Ishikawa (cell line): ENCODE data around the gene HNRNPL.

Experiments used
- CEBPB ChIP-seq: IDR thresholded peaks from 2 replicates; pipeline ENCODE4 v1.6.1; 2012
- CREB1 ChIP-seq: IDR thresholded peaks from 2 replicates; pipeline ENCODE4 v1.6.1; 2012; ENCODE audit warnings: low read depth
- EGR1 ChIP-seq: IDR thresholded peaks from 2 replicates; pipeline ENCODE4 v1.6.1; 2012
- EP300 ChIP-seq: IDR thresholded peaks from 2 replicates; pipeline ENCODE4 v1.6.1; 2012; ENCODE audit warnings: borderline replicate concordance
- RAD21 ChIP-seq: IDR thresholded peaks from 2 replicates; pipeline ENCODE4 v1.6.1; 2012; ENCODE audit warnings: low read depth
- TAF1 ChIP-seq: IDR thresholded peaks from 2 replicates; pipeline ENCODE4 v1.6.1; 2012; ENCODE audit warnings: low read depth, mild to moderate bottlenecking
- TCF12 ChIP-seq: IDR thresholded peaks from 2 replicates; pipeline ENCODE4 v1.6.1; 2012; ENCODE audit warnings: low read depth
- TEAD4 ChIP-seq: IDR thresholded peaks from 2 replicates; pipeline ENCODE4 v1.6.1; 2012
- YY1 ChIP-seq: IDR thresholded peaks from 2 replicates; pipeline ENCODE4 v1.6.1; 2012; ENCODE audit warnings: low read depth
- ZBTB7A ChIP-seq: IDR thresholded peaks from 2 replicates; pipeline ENCODE4 v1.6.1; 2012; ENCODE audit warnings: low read depth
- TF ChIP-seq, protein P1 (sequence below): IDR thresholded peaks from 2 replicates; pipeline ENCODE4 v1.6.1; 2012; ENCODE audit warnings: low read depth, mild to moderate bottlenecking
- TF ChIP-seq, protein P2 (sequence below): IDR thresholded peaks from 2 replicates; pipeline ENCODE4 v1.6.1; 2012
- TF ChIP-seq, protein P3 (sequence below): IDR thresholded peaks from 2 replicates; pipeline ENCODE4 v1.6.1; 2012

DNA sequence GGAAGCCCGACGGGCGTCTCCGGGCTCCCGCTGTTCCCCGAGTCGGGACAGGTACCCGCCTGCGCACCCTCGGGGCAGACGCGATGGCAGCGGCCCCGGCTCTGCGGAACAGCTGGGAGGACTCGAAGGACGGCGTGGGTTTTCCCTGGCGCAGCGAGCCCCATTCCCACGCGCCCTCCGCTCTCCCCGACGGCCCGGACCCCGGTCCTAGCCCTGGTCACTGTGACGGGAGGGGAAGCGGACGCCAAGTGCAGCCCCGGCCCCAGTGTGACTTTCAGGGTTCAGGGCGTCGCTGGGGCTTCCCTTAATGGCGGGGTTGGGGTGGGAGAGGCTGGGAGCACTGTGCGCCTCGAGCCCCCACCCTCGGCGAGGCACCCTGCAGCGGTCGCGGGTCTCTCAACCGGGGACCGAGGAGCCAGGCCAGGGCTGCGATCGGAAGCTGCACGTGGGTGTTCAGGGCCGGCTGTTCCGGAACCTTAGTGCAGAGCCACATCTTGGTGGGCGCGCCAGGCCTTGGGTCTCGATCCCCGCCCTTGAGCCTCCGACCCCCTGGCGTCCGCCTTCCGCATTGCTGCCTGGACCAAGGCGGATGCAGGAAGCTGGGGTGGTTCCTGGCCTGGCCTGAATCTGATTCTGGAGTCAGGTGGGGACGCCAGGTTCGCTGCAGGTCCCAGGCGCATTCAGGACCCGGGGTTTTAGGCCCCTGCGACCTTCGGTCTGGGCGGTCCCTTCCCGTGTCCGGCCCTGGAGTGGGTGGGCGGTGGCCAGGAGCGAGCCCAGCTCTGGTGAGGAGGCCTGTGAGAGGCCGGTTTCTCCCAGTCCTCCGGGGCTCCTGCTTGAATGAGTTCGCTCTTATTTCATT lies 57.3 kb downstream of the HNRNPL start:
- TF ChIP-seq CEBPB (no peak), RAD21 (no peak), YY1 (no peak), CREB1 (no peak), TCF12 (no peak), TAF1 (no peak), EP300 (no peak), TEAD4 (no peak), EGR1 (no peak), ZBTB7A (no peak)
- TF ChIP-seq, protein P1, sequence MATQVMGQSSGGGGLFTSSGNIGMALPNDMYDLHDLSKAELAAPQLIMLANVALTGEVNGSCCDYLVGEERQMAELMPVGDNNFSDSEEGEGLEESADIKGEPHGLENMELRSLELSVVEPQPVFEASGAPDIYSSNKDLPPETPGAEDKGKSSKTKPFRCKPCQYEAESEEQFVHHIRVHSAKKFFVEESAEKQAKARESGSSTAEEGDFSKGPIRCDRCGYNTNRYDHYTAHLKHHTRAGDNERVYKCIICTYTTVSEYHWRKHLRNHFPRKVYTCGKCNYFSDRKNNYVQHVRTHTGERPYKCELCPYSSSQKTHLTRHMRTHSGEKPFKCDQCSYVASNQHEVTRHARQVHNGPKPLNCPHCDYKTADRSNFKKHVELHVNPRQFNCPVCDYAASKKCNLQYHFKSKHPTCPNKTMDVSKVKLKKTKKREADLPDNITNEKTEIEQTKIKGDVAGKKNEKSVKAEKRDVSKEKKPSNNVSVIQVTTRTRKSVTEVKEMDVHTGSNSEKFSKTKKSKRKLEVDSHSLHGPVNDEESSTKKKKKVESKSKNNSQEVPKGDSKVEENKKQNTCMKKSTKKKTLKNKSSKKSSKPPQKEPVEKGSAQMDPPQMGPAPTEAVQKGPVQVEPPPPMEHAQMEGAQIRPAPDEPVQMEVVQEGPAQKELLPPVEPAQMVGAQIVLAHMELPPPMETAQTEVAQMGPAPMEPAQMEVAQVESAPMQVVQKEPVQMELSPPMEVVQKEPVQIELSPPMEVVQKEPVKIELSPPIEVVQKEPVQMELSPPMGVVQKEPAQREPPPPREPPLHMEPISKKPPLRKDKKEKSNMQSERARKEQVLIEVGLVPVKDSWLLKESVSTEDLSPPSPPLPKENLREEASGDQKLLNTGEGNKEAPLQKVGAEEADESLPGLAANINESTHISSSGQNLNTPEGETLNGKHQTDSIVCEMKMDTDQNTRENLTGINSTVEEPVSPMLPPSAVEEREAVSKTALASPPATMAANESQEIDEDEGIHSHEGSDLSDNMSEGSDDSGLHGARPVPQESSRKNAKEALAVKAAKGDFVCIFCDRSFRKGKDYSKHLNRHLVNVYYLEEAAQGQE = no peak
- TF ChIP-seq, protein P2, sequence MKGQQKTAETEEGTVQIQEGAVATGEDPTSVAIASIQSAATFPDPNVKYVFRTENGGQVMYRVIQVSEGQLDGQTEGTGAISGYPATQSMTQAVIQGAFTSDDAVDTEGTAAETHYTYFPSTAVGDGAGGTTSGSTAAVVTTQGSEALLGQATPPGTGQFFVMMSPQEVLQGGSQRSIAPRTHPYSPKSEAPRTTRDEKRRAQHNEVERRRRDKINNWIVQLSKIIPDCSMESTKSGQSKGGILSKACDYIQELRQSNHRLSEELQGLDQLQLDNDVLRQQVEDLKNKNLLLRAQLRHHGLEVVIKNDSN = no peak
- TF ChIP-seq, protein P3, sequence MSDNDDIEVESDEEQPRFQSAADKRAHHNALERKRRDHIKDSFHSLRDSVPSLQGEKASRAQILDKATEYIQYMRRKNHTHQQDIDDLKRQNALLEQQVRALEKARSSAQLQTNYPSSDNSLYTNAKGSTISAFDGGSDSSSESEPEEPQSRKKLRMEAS = no peak
